SHP77 treated with DMSO at 0.1 percent for 48 hours (cell line): ENCODE measurements around the gene ERC1.
"Not testable (repeated sequence)": the region's sequence is repeated elsewhere in the genome, so short reads cannot be mapped to it uniquely, and the experiment has no call there.

Experiments used
- DNase-seq: peaks from one replicate; lab custom pipeline; 2025; lab: John Stamatoyannopoulos, UW

ERC1 gene

DNA sequence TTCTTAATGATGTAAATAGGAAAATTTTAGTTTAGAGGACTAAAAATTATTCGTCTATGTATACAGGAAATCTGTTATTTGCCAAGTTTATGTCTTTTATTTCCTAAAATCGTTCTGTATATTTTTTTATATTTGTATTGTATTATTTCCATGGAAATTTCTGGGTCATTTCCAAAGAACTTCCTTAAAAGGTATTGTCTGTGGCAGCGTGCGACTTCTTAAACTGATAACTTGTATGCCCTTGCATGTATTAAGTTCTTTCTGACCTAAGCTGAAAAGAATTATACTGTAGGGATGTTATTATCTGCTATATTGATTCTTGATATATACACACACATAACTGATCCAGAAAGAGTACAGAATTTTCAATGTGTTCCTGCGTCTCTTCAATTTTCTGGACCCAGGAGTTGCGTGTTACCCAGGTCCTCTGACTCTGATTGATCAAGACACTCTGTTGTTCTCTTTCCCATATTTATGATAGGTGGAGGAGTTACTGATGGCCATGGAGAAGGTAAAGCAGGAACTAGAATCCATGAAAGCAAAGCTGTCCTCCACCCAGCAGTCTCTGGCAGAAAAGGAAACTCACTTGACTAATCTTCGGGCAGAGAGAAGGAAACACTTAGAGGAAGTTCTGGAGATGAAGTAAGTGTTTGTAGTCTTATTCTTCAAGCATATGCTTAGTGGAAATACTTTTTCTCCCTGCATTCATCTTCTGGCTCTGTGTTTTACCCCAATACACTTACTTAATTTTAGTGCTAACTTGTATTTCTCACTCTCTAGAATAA is 298.5 kb downstream of the ERC1 start:
- no peak for DNase-seq

GRCh38 chr12:1290716-1291115 is 299.7 kb downstream of the ERC1 start:
- DNase-seq: no peak

GRCh38 chr12:1291601-1292332 is 300.7 kb downstream of the ERC1 start:
- no peak for DNase-seq

DNA sequence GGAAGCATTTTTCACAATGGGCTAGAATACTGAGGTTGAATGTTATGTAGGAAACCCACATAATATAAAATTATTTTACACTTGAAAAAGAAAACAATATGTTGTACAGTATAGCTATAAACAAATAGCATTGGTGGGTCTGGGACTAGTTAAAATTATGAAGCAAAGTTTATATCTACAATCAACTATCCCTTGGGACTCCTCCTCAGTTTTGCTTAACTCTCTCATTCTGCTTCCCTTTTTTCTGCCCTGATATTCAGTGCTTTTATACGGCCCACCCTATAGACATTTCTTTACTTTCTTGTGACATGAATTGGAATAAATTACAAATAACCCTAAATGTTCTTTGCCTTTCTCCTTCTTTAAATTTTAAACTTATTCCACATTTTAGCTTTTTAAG is 302.9 kb downstream of the ERC1 start:
- no peak for DNase-seq

DNA sequence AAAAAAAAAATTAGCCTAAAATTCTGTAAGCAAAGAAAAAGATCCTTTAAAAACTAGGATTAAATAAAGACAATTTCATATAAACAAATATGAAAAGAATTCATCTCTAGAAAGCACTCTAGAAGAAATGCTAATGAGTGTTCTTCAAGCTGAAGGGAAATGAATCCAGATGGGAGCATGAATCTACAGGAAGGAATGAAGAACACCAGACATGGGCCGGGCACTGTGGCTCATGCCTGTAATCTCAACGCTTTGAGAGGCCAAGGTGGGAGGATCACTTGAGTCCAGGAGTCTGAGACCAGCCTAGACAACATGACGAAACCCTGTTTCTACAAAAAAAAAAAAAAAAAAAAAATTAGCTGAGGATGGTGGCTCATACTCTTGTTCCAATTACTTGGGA is 306.2 kb downstream of the ERC1 start:
- DNase-seq: no peak

GRCh38 chr12:1297639-1298175 is 306.7 kb downstream of the ERC1 start:
- no peak for DNase-seq

DNA sequence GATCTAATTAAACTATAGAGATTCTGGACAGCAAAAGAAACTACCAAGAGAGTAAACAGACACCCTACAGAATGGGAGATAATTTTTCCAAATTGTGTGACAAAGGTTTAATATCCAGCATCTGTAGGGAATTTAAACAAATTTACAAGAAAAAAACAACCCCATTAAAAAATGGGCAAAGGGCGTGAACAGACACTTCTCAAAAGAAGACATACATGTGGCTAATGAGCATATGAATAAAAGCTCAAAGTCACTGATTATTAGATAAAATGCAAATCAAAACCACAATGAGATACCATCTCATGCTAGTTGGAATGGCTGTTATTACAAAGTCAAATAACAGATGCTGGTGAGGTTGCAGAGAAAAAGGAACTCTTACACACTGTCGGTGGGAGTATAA is 309.4 kb downstream of the ERC1 start:
- no peak for DNase-seq

DNA sequence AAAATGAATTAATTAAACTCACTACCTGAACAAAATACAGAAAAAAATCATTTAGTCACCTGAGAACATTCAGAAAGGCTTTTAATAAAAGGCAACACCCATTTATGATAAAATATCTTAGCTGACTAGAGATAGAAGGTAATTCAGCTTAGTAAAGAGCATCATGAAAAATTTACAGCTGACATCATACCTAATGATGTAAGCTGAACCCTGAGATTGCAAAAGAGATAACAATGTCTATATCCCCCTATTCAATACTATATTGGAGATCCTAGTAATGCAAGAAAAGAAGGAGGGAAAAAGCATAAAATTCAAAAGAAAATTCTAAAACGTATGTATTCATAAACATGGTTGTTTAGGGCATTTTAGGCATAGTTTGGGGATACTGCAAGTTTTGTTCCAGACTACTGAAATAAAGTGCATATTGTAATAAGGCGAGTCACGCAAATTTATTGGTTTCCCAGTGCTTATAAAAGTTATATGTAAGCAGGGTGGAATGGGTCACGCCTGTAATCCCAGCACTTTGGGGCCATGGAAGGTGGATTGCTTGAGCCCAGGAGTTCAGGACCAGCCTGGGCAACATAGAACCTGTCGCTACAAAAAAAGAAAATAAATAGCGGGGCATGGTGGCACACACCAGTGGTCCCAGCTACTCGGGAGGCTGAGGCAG is 311.3 kb downstream of the ERC1 start:
- no peak for DNase-seq

- DNase-seq: no peak
Measured at GRCh38 chr12:1305063-1305434, 314.0 kb downstream of the ERC1 start.

GRCh38 chr12:1305791-1306500 is 314.9 kb downstream of the ERC1 start:
- no peak for DNase-seq

- no peak for DNase-seq
Measured at GRCh38 chr12:1306817-1307216, 315.8 kb downstream of the ERC1 start.

GRCh38 chr12:1307796-1308195 is 316.8 kb downstream of the ERC1 start:
- DNase-seq: no peak

GRCh38 chr12:1309613-1310012 is 318.6 kb downstream of the ERC1 start:
- no peak for DNase-seq

- no peak for DNase-seq
Measured at GRCh38 chr12:1310653-1311052, 319.6 kb downstream of the ERC1 start.

- DNase-seq: no peak
Measured at GRCh38 chr12:1311145-1311544, 320.1 kb downstream of the ERC1 start.

- no peak for DNase-seq
Measured at GRCh38 chr12:1313906-1314305, 322.9 kb downstream of the ERC1 start.

DNA sequence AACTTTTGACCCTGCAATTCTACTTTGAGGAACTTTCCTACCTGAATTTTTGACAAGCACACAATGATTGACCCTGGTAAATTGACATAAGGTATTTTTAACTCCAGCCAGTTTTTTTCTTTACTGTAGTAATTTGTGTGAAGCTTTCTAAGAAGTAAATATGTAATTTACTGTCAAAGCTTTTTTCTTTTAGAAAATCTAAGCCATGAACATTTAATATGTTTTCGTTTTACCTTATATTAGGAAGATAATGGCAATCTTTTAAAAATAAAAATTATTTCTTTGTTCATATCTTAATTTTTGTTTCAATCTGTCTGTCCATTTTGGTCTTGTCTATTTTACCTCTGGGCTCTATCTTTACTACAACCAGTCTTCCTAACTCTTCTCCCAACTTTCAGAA is 323.5 kb downstream of the ERC1 start:
- DNase-seq: no peak

DNA sequence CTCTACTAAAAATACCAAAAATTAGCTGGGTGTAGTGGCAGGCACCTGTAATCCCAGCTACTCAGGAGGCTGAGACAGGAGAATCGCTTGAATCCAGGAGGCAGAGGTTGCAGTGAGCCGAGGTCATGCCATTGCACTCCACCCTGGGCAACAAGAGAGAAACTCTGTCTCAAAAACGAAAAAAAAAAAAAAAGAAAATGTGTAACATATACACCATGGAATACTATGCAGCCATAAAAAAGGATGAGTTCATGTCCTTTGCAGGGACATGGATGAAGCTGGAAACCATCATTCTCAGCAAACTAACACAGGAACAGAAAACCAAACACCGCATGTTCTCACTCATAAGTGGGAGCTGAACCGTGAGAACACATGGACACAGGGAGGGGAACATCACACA is 326.0 kb downstream of the ERC1 start:
- DNase-seq: not testable (repeated sequence)

GRCh38 chr12:1318327-1319031 is 327.5 kb downstream of the ERC1 start:
- DNase-seq: peak; percentile 4

- no peak for DNase-seq
Measured at GRCh38 chr12:1319212-1319611, 328.2 kb downstream of the ERC1 start.

DNA sequence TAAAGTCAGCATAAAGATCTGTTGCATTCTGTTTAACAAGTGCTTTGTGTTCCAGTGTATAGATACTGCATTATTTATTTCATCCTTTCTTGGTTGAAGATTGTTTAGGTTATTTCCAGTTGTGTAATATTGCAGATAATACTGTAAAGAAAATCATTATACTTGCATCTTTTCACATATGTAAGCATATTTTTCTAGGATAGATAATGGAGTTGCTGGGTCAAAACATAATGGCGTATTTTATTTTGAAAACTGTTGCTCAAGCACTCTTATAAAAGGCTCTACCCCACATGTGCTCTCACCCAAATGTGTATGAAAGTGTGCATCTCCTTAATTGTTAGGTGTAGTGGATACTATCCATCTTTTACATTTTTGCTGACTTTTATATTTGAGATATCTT is 329.0 kb downstream of the ERC1 start:
- no peak for DNase-seq

DNA sequence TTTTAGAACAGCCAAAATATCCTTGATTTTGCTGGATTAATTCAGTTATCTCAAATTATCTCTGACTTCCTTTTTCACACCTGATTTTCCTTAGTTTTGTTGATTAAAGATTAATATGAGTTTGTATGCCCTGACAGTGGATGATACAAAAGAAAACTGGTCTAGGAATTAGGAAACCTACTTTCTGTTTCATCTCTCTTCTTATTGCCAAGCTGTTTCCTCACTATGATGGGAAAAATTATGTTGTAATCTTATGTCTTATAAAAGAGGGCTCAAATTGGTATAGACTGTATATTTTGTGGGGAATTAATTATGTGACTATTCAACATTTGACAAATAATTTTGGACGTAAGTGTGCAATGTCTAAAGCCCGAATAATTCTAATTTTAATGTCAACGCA is 331.8 kb downstream of the ERC1 start:
- DNase-seq: no peak
